Mesenchymal stem cell (in vitro differentiated cells and primary cell): ENCODE measurements around the gene TJP3.

Source experiments
- DNase-seq: peaks from one replicate; pipeline ENCODE4 v3.0.0-alpha.2; 2013
- H2AFZ ChIP-seq: one replicate; pipeline ENCODE4 v1.6.1; 2013; ENCODE audit warnings: low read depth, mild to moderate bottlenecking, control low read depth, inconsistent platforms, low read length, moderate library complexity
- H2AK5ac ChIP-seq: 2 replicates; pipeline ENCODE4 v1.6.1; 2013; ENCODE audit warnings: low read length, moderate library complexity, mild to moderate bottlenecking, inconsistent platforms; ENCODE audit not compliant: severe bottlenecking
- H2BK120ac ChIP-seq: one replicate; pipeline ENCODE4 v1.6.1; 2013; ENCODE audit warnings: low read depth, mild to moderate bottlenecking, inconsistent platforms, low read length, moderate library complexity
- H2BK12ac ChIP-seq, 2 experiments: one replicate each; pipeline ENCODE4 v1.6.1; 2013; ENCODE audit warnings: inconsistent platforms in 2 of 2, low read length in 2 of 2, mild to moderate bottlenecking in 2 of 2, moderate library complexity in 2 of 2, control low read depth in 1 of 2
- H2BK15ac ChIP-seq: one replicate; pipeline ENCODE4 v1.6.1; 2013; ENCODE audit warnings: mild to moderate bottlenecking, low read depth, inconsistent platforms; ENCODE audit not compliant: poor library complexity, severe bottlenecking
- H2BK5ac ChIP-seq: 2 replicates; pipeline ENCODE4 v1.6.1; 2013; ENCODE audit warnings: low read depth, mild to moderate bottlenecking, low read length, control low read depth, inconsistent platforms; ENCODE audit not compliant: poor library complexity, severe bottlenecking
- H3K14ac ChIP-seq, 2 experiments: one replicate each; pipeline ENCODE4 v1.6.1; 2013; ENCODE audit warnings: inconsistent platforms in 2 of 2, low read length in 2 of 2, control low read depth in 1 of 2, mild to moderate bottlenecking in 1 of 2, moderate library complexity in 1 of 2
- H3K18ac ChIP-seq, 2 experiments: one replicate each; pipeline ENCODE4 v1.6.1; 2013; ENCODE audit warnings: inconsistent platforms in 2 of 2, low read length in 2 of 2, control low read depth in 1 of 2, low read depth in 1 of 2, mild to moderate bottlenecking in 1 of 2
- H3K23ac ChIP-seq, 2 experiments: one replicate each; pipeline ENCODE4 v1.6.1; 2013; ENCODE audit warnings: inconsistent platforms in 2 of 2, low read length in 2 of 2, mild to moderate bottlenecking in 2 of 2, moderate library complexity in 2 of 2, control low read depth in 1 of 2
- H3K27ac ChIP-seq: 2 replicates; pipeline ENCODE4 v1.5.1; 2013; ENCODE audit warnings: mild to moderate bottlenecking, moderate library complexity, low read length, control low read depth, inconsistent platforms; ENCODE audit not compliant: poor library complexity, severe bottlenecking
- H3K27me3 ChIP-seq, 2 experiments: 2 replicates each; pipeline versions ENCODE4 v1.6.1 to v1.7.0; 2013; ENCODE audit warnings: low read length in 2 of 2, mild to moderate bottlenecking in 2 of 2, moderate library complexity in 2 of 2, control low read depth in 1 of 2, inconsistent platforms in 1 of 2; ENCODE audit not compliant: control insufficient read depth in 1 of 2, insufficient read depth in 1 of 2
- H3K36me3 ChIP-seq, 2 experiments: 2 replicates each; pipeline versions ENCODE4 v1.6.1 to v1.7.0; 2013; ENCODE audit warnings: low read length in 2 of 2, control low read depth in 1 of 2, inconsistent platforms in 1 of 2, low read depth in 1 of 2, mild to moderate bottlenecking in 1 of 2; ENCODE audit not compliant: insufficient read depth in 2 of 2, control insufficient read depth in 1 of 2
- H3K4ac ChIP-seq, 2 experiments: one replicate each; pipeline ENCODE4 v1.6.1; 2013; ENCODE audit warnings: inconsistent platforms in 2 of 2, low read length in 2 of 2, mild to moderate bottlenecking in 2 of 2, moderate library complexity in 2 of 2, control low read depth in 1 of 2, low read depth in 1 of 2
- H3K4me1 ChIP-seq: 2 replicates; pipeline ENCODE4 v1.6.1; 2013; ENCODE audit warnings: low read depth, low read length, control low read depth; ENCODE audit not compliant: control insufficient read depth, insufficient read depth
- H3K4me2 ChIP-seq: 2 replicates; pipeline ENCODE4 v1.6.1; 2013; ENCODE audit warnings: low read length, mild to moderate bottlenecking, inconsistent platforms; ENCODE audit not compliant: poor library complexity, severe bottlenecking
- H3K4me3 ChIP-seq, 2 experiments: 2 replicates each; pipeline versions ENCODE4 v1.5.1 to v1.7.0; 2013; ENCODE audit warnings: low read length in 2 of 2, mild to moderate bottlenecking in 2 of 2, control low read depth in 1 of 2, low read depth in 1 of 2; ENCODE audit not compliant: insufficient read depth in 1 of 2
- H3K79me1 ChIP-seq: replicated peaks from 2 replicates; pipeline ENCODE4 v1.6.1; 2013; ENCODE audit warnings: mild to moderate bottlenecking, control low read depth, low read length, inconsistent platforms; ENCODE audit not compliant: poor library complexity, severe bottlenecking
- H3K9ac ChIP-seq: 2 replicates; pipeline ENCODE4 v1.7.0; 2013; ENCODE audit warnings: mild to moderate bottlenecking, low read length, moderate library complexity
- H3K9me3 ChIP-seq: 2 replicates; pipeline ENCODE4 v1.7.0; 2013; ENCODE audit warnings: mild to moderate bottlenecking, low read length; ENCODE audit not compliant: control insufficient read depth
- H4K8ac ChIP-seq: one replicate; pipeline ENCODE4 v1.6.1; 2013; ENCODE audit warnings: inconsistent platforms, mild to moderate bottlenecking, low read length, moderate library complexity
- H4K91ac ChIP-seq: one replicate; pipeline ENCODE4 v1.6.1; 2013; ENCODE audit warnings: mild to moderate bottlenecking, low read length, inconsistent platforms
- WGBS: methylation state at CpG from one replicate; pipeline ENCODE4 v1.1.7; 2013; ENCODE audit warnings: mixed read lengths; 5-methylcytosine and 5-hydroxymethylcytosine counted together

The TJP3 gene

DNA sequence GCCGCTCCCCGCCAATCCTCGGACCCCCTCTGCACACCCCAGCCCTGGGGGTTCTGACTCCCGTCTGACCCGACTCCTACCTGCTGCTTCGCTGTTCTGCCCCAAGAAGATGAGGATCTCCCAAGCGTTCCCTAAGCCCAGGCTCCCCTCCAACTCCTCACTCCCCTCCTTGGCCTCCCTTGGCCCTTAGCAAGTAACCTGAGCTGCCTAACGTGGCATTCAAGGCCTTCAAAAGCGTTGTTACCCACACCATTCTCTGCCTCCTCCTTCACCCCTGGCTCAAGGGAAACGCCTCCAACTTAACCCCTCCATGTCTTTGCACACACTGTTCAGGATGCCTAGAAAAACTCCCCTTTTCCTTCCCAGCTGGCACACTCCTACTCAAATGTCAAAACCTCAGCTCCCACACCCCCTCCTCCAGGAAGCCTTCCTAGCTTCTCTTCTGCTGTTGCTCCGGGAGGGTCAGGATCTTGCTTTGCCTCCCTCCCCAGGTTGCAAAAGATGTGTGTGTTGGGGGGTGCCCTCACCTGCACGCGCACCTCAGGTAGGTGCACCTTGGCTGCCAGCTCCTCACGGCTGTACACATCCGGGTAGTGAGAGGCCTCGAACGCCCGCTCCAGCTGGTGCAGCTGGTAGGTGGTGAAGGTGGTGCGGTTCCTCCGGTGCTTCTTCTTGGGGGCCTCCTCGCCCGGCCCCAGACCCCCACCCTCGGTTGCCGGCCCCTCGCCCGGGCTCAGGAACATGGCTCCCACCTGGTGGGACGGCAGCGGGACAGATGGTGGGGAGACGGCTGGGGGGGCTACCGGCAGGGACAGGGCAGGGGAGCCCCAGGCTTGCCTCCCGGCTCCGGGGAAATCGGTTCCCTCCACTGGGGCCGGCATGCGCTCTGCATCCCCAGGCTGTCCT lies 63.1 kb downstream of the TJP3 start:
- no peak overlapping the region for H3K27ac ChIP-seq
- H4K8ac ChIP-seq, result no peak overlapping the region
- no peak overlapping the region for H2BK15ac ChIP-seq
- H3K23ac ChIP-seq, result no peak overlapping the region
- no peak overlapping the region for H3K14ac ChIP-seq
- peaks cover 4% of the 10 kb centered on the region for H3K79me1 ChIP-seq
- no peak overlapping the region for H2BK5ac ChIP-seq
- WGBS, result 88% methylated on average over 30 of the region's 35 CpGs
- H3K4me1 ChIP-seq, result no peaks in the 10 kb centered on the region
- no peak overlapping the region for H3K4me3 ChIP-seq
- H3K18ac ChIP-seq, result no peak overlapping the region
- peaks cover 0 to 30% of the 10 kb centered on the region in 2 experiments for H3K27me3 ChIP-seq
- no peak overlapping the region for H3K4ac ChIP-seq
- peaks cover 16 to 44% of the 10 kb centered on the region in 2 experiments for H3K36me3 ChIP-seq
- no peak overlapping the region for H2AFZ ChIP-seq
- no peak overlapping the region for H3K4me2 ChIP-seq
- DNase-seq, result no peak
- no peaks in the 10 kb centered on the region for H3K9me3 ChIP-seq
- H2BK120ac ChIP-seq, result no peak overlapping the region
- no peak overlapping the region for H4K91ac ChIP-seq
- no peak overlapping the region for H2AK5ac ChIP-seq
- H2BK12ac ChIP-seq, result no peak overlapping the region
- no peak overlapping the region for H3K9ac ChIP-seq

DNA sequence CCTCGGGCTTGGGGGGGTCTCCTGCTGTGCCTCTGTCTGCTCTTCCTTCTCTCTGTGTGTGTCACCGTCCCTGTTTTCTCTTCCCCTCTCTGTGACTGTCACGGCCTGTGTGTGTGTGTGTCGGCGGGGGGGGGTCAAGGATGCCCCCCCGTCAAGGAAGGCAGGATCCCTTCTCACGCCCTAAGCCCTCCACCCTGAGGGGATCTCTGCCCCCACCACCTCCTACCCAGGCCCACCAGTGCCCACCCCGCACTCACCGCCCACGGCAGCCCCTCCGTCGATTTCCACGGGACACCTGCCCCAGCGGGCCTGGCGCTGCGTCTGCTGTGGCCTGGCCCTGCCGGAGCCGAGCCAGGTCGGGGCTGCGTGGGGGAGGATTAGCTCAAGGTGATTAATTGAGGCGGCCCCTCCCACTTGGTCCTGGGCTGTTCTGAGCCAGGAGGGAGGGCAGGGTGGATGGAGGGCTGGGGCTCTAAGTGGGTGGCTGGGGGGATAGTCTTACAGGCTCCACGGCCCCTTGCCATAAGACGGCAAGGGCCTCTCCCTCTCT lies 63.8 kb downstream of the TJP3 start, which contains the start of gene RAX2:
TSS of gene RAX2 (minus strand) at position 323 of the 550 bp plus-strand sequence. CDS start 486 bp downstream, outside the sequence.
- Histone ChIP-seq H3K14ac (no peak within 1 kb of the TSS), H3K79me1 (no peaks in the 10 kb centered on the region), H3K23ac (no peak within 1 kb of the TSS), H2AK5ac (no peak within 1 kb of the TSS), H3K4me3 (no peak within 1 kb of the TSS), H4K91ac (no peak within 1 kb of the TSS), H2BK12ac (no peak within 1 kb of the TSS), H3K4me1 (no peaks in the 10 kb centered on the region), H2AFZ (no peak within 1 kb of the TSS), H3K9ac (no peak within 1 kb of the TSS), H3K4ac (no peak within 1 kb of the TSS), H4K8ac (no peak within 1 kb of the TSS), H3K27ac (no peak within 1 kb of the TSS), H2BK15ac (no peak within 1 kb of the TSS), H3K9me3 (no peaks in the 10 kb centered on the region), H3K36me3 (peaks cover 11 to 37% of the 10 kb centered on the region in 2 experiments), H3K4me2 (no peak within 1 kb of the TSS), H3K18ac (no peak within 1 kb of the TSS), H2BK120ac (no peak within 1 kb of the TSS), H3K27me3 (peaks cover 0 to 30% of the 10 kb centered on the region in 2 experiments), H2BK5ac (no peak within 1 kb of the TSS)
- DNase-seq, result no peak
- 75% methylated on average over 20 of the region's 23 CpGs for WGBS

DNA sequence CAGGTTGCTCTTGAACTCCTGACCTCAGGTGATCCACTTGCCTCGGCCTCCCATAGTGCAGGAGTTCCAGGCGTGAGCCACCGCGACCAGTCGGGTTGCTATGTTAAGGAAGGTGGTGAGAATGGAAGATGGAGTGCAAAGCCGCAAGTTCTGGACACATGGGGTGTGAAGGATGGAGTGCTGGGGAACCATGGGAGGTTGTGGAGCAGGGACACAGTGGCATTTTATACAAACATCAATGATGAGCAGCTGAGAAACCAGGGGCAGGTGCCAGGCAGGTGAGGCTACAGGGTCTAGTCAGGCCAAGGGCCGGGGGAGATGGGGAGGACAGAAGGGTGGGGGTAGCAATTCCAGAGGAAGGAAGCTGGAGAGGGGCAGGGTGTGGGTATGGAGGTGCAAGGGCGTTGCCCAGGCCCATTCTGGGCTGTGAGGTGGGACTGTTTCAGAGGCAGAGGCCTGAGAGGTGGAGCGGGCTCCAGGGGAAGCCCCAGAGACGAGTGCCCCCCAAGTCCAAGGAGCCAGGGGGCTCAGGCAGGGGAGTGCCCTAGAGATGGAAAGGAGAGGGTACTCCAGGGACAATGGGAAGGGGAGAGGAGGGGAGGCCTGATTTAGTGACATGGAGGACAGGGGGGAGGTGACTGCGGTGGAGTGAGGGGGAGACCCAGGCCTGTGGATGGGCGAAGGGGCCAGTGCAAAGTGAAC lies 65.8 kb downstream of the TJP3 start:
- Histone ChIP-seq H3K14ac (no peak overlapping the region), H2BK120ac (no peak overlapping the region), H3K9me3 (no peaks in the 10 kb centered on the region), H4K91ac (no peak overlapping the region), H3K36me3 (peaks cover 0 to 17% of the 10 kb centered on the region in 2 experiments), H2BK12ac (no peak overlapping the region), H3K27ac (no peak overlapping the region), H2AK5ac (no peak overlapping the region), H3K18ac (no peak overlapping the region), H3K79me1 (no peaks in the 10 kb centered on the region), H3K4me1 (no peaks in the 10 kb centered on the region), H3K9ac (no peak overlapping the region), H3K4me3 (no peak overlapping the region), H2AFZ (no peak overlapping the region), H2BK15ac (no peak overlapping the region), H3K4ac (no peak overlapping the region), H2BK5ac (no peak overlapping the region), H4K8ac (no peak overlapping the region), H3K23ac (no peak overlapping the region), H3K27me3 (peaks cover 0 to 30% of the 10 kb centered on the region in 2 experiments), H3K4me2 (no peak overlapping the region)
- DNase-seq, result no peak
- 69% methylated on average over 12 of the region's 12 CpGs for WGBS
